Naive thymus-derived CD4-positive, alpha-beta T cell (primary cell): ENCODE measurements around the gene OSBP2. TPM values are rescaled to one million over a fixed set of nuclear protein-coding genes. Genes with fewer than 3 reads are reported as not detected.

Experiments used
- ATAC-seq: fragments of 150-1000 bp; cut with Tn5 transposase; 2 replicates; pipeline ENCODE4 v1.10.0; 2021; ENCODE audit warnings: mild to moderate bottlenecking, moderate library complexity
- CTCF ChIA-PET: fragments of 350-600 bp; sonication (Branson Sonifier 250); formaldehyde crosslinking; loops from one replicate; lab custom pipeline; 2021; ENCODE audit warnings: antibody characterized with exemption; lab: Charles Lee
- POLR2A ChIA-PET: fragments of 350-600 bp; sonication (Branson Sonifier 250); formaldehyde crosslinking; loops from one replicate; lab custom pipeline; 2021; ENCODE audit warnings: antibody characterized with exemption, inconsistent platforms; lab: Charles Lee
- DNase-seq, 9 donors: peaks; one replicate each; pipeline versions ENCODE4 v3.0.0 to v3.0.0-alpha.2; 2020 to 2022; ENCODE audit warnings: mixed read lengths in 1 of 9
- H3K27ac ChIP-seq: one replicate; pipeline ENCODE4 v1.7.0; 2013; ENCODE audit warnings: mild to moderate bottlenecking, low read depth, low read length, moderate library complexity
- H3K27me3 ChIP-seq, 2 donors: one replicate each; pipeline ENCODE4 v1.7.0; 2013; ENCODE audit warnings: low read length in 2 of 2, mild to moderate bottlenecking in 2 of 2, moderate library complexity in 2 of 2; ENCODE audit not compliant: control insufficient read depth in 2 of 2, insufficient read depth in 2 of 2
- H3K36me3 ChIP-seq, 3 experiments: 1 replicate in 2 of 3; 2 replicates in 1 of 3; pipeline ENCODE4 v1.7.0; 2013; ENCODE audit warnings: low read length in 3 of 3, mild to moderate bottlenecking in 3 of 3, moderate library complexity in 1 of 3; ENCODE audit not compliant: insufficient read depth in 3 of 3, control insufficient read depth in 2 of 3
- H3K4me1 ChIP-seq, 2 donors: one replicate each; pipeline ENCODE4 v1.7.0; 2013; ENCODE audit warnings: low read length in 2 of 2, mild to moderate bottlenecking in 2 of 2, moderate library complexity in 1 of 2; ENCODE audit not compliant: control insufficient read depth in 2 of 2, insufficient read depth in 2 of 2
- H3K4me3 ChIP-seq: 2 replicates; pipeline ENCODE4 v1.7.0; 2013; ENCODE audit warnings: mild to moderate bottlenecking, low read length
- H3K9me3 ChIP-seq, 3 experiments: 1 replicate in 2 of 3; 2 replicates in 1 of 3; pipeline ENCODE4 v1.7.0; 2013; ENCODE audit warnings: low read length in 3 of 3; ENCODE audit not compliant: control insufficient read depth in 2 of 3
- H3K27ac Mint-ChIP-seq, 9 donors: one replicate each; pipeline ENCODE4 v1.8.0; 2020 to 2022; ENCODE audit warnings: mixed read lengths in 9 of 9, mild to moderate bottlenecking in 8 of 9, moderate library complexity in 5 of 9, inconsistent platforms in 2 of 9
- H3K27me3 Mint-ChIP-seq, 5 donors: one replicate each; pipeline ENCODE4 v1.8.0; 2021 to 2022; ENCODE audit warnings: mixed read lengths in 5 of 5, mild to moderate bottlenecking in 1 of 5
- H3K36me3 Mint-ChIP-seq, 5 donors: one replicate each; pipeline ENCODE4 v1.8.0; 2020 to 2022; ENCODE audit warnings: mixed read lengths in 5 of 5, mild to moderate bottlenecking in 3 of 5, inconsistent platforms in 1 of 5
- H3K4me1 Mint-ChIP-seq, 7 donors: one replicate each; pipeline ENCODE4 v1.8.0; 2020 to 2022; ENCODE audit warnings: mixed read lengths in 7 of 7, mild to moderate bottlenecking in 3 of 7, inconsistent platforms in 1 of 7
- H3K4me3 Mint-ChIP-seq, 10 donors: one replicate each; pipeline ENCODE4 v1.8.0; 2020 to 2022; ENCODE audit warnings: mild to moderate bottlenecking in 10 of 10, mixed read lengths in 10 of 10, moderate library complexity in 6 of 10, inconsistent platforms in 2 of 10
- H3K9me3 Mint-ChIP-seq, 11 donors: one replicate each; pipeline ENCODE4 v1.8.0; 2020 to 2022; ENCODE audit warnings: mixed read lengths in 11 of 11, mild to moderate bottlenecking in 4 of 11, inconsistent platforms in 1 of 11, moderate library complexity in 1 of 11
- intact Hi-C, 2 donors: fragments of 100-400 bp; cut with micrococcal nuclease; formaldehyde crosslinking; loops; one replicate each; pipeline ENCODE4 v1.15.1; 2023
- polyA plus RNA-seq, 2 donors: library from polyadenylated mRNA; unstranded; fragments of 300-500 nt; fragmentation: Illumina TruSeq; gene quantifications; one replicate each; pipeline ENCODE4 v1.2.3, GENCODE V29; 2021
- total RNA-seq, 6 experiments: library from RNA in 5 of 6; stranded (reverse) in 5 of 6; gene quantifications; 1 replicate in 5 of 6; 2 replicates in 1 of 6; pipeline ENCODE4 v1.2.3 and lab custom pipeline; 2021 to 2026

Gene OSBP2
- total and polyA plus RNA-seq, 7 experiments from 2014 or later = 0.37 to 2.7 (median 1.8) TPM

DNA sequence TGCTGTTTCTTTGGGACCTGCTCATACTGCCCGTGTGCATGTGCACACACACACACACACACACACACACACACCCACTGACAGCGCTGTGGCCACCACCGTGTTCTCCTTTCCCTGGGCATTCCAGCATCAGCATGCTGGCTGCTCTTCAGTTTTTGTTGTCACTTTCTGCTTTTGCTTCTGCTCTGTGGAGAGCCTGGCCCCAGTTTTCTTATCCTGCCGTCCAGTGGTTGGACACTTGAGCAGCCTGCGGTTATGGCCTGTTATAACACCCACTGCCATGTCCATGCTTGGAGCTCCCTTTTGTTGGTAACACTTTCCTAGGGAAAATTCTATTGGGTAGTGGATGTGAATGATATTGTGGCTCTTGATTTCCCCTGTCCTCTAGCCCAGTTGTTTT lies 83.6 kb downstream of the OSBP2 start:
- ATAC-seq (no peak), DNase-seq (no peak)
- Mint-ChIP-seq H3K36me3 (no peaks in the 10 kb centered on the region), H3K27ac (no peak overlapping the region), H3K4me3 (no peak overlapping the region), H3K27me3 (peaks cover 0 to 5% (median 0%) of the 10 kb centered on the region in 5 donors), H3K9me3 (no peaks in the 10 kb centered on the region), H3K4me1 (peaks cover 0 to 8% (median 5%) of the 10 kb centered on the region in 7 donors)
- ChIA-PET POLR2A (no interaction called here), CTCF (no interaction called here)
- H3K4me1 ChIP-seq = no peaks in the 10 kb centered on the region
- H3K27me3 ChIP-seq = no peaks in the 10 kb centered on the region
- H3K9me3 ChIP-seq = no peaks in the 10 kb centered on the region
- intact Hi-C loops = no loop called here
- H3K36me3 ChIP-seq = no peaks in the 10 kb centered on the region
- H3K27ac ChIP-seq = no peak overlapping the region
- H3K4me3 ChIP-seq = no peak overlapping the region

DNA sequence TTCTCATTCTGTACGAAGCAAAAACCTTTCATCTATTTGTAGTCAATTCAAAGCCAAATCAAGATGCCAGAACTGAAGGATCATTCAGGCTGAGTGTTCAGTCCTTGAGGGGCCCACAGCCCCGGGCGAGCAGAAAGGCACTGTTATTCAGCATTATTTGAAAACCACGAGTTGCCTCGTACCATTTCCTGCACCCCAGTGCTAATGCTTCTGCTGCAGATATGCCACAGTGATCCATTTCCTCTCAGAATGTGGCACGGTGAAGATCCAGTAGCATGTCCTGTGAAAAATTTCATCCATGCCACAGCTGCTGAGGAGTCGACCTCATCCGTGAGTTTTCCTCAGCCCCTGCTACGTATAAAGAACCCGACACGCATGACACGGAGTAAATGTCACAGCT lies 85.4 kb downstream of the OSBP2 start:
- intact Hi-C loops = no loop called here
- H3K27ac Mint-ChIP-seq = no peak overlapping the region
- CTCF ChIA-PET = interaction anchor here (0.6 kb wide), 1 partner anchor 348 kb away, joined by 3 read pairs; no protein-coding TSS in a partner anchor

DNA sequence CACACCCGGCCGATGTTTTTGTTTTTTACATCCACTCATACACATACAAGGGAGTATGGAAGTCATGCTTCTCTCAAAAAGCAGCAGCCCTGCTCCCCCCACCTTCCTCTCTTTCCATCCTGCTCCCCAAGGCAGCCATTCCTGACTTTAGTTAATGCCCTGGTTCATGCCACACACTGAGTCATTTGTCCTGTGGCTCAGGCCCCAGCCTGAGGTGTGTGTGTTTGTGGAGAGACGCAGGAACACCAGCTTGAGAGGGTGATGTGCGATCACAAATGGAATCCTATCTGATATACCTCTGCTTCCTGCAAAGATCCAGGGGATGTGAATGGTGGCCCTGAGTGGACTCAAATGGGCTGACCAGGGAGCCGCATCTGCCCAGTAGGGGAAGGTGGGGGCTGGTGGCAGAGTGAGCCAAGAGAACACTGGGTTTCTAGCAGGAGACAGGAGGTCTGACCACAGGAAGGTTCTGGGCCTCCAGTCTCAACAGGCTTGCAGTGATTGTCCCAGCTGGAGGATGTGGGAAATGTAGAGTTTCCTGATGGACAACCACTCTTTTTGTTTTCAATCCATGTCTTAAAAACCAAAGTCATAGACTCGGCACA lies 86.7 kb downstream of the OSBP2 start:
- no peaks in the 10 kb centered on the region for H3K9me3 ChIP-seq
- intact Hi-C loops = no loop called here
- H3K27ac ChIP-seq = no peak overlapping the region
- Mint-ChIP-seq H3K36me3 (no peaks in the 10 kb centered on the region), H3K27ac (no peak overlapping the region), H3K27me3 (peaks cover 0 to 5% (median 0%) of the 10 kb centered on the region in 5 donors), H3K4me1 (peaks cover 0 to 8% (median 5%) of the 10 kb centered on the region in 7 donors), H3K9me3 (no peaks in the 10 kb centered on the region), H3K4me3 (no peak overlapping the region)
- no peaks in the 10 kb centered on the region for H3K27me3 ChIP-seq
- no peaks in the 10 kb centered on the region for H3K4me1 ChIP-seq
- ATAC-seq (no peak), DNase-seq (no peak)
- H3K4me3 ChIP-seq = no peak overlapping the region
- H3K36me3 ChIP-seq = no peaks in the 10 kb centered on the region
- POLR2A ChIA-PET = no interaction called here
- CTCF ChIA-PET = no interaction called here

More for the DNA sequence above, 85.4 kb downstream of the OSBP2 start:
- H3K4me3 Mint-ChIP-seq = no peak overlapping the region
- no peaks in the 10 kb centered on the region for H3K9me3 Mint-ChIP-seq
- Histone ChIP-seq H3K27me3 (no peaks in the 10 kb centered on the region), H3K9me3 (no peaks in the 10 kb centered on the region), H3K4me3 (no peak overlapping the region), H3K4me1 (no peaks in the 10 kb centered on the region), H3K36me3 (no peaks in the 10 kb centered on the region), H3K27ac (no peak overlapping the region)
- ATAC-seq (no peak), DNase-seq (peak in 1 of 9 donors; percentile 3)
- peaks cover 0 to 5% (median 0%) of the 10 kb centered on the region in 5 donors for H3K27me3 Mint-ChIP-seq
- H3K4me1 Mint-ChIP-seq = peaks cover 0 to 8% (median 5%) of the 10 kb centered on the region in 7 donors
- no peaks in the 10 kb centered on the region for H3K36me3 Mint-ChIP-seq
- POLR2A ChIA-PET = no interaction called here

DNA sequence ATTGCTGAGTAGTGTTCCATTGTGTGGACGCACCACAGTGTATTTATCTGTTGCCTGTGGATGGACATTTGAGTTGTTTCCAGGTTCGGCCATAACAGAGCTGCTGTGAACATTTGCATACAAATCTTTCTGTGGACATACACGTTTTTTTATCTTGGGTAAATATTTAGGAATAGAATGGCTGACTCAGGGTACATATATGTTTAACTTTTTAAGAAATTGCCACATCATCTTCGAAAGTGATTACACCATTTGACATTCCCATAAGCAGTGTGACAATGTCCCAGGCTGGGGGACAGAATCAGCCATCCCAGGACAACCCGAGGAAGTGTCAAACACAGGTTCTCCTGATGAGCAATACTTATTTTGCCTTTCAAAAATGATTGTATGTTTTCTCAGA lies 87.9 kb downstream of the OSBP2 start:
- DNase-seq (no peak), ATAC-seq (no peak)
- no peak overlapping the region for H3K4me3 ChIP-seq
- H3K27ac Mint-ChIP-seq = no peak overlapping the region
- H3K36me3 Mint-ChIP-seq = peaks cover 0 to 4% (median 0%) of the 10 kb centered on the region in 5 donors
- no peak overlapping the region for H3K4me3 Mint-ChIP-seq
- no peak overlapping the region for H3K27ac ChIP-seq
- no peaks in the 10 kb centered on the region for H3K4me1 ChIP-seq
- no peaks in the 10 kb centered on the region for H3K36me3 ChIP-seq
- CTCF ChIA-PET = no interaction called here
- H3K9me3 ChIP-seq = no peaks in the 10 kb centered on the region
- POLR2A ChIA-PET = no interaction called here
- no peaks in the 10 kb centered on the region for H3K27me3 ChIP-seq
- intact Hi-C loops = no loop called here
- peaks cover 0 to 8% (median 5%) of the 10 kb centered on the region in 7 donors for H3K4me1 Mint-ChIP-seq
- no peaks in the 10 kb centered on the region for H3K9me3 Mint-ChIP-seq
- H3K27me3 Mint-ChIP-seq = peaks cover 0 to 5% (median 0%) of the 10 kb centered on the region in 5 donors

DNA sequence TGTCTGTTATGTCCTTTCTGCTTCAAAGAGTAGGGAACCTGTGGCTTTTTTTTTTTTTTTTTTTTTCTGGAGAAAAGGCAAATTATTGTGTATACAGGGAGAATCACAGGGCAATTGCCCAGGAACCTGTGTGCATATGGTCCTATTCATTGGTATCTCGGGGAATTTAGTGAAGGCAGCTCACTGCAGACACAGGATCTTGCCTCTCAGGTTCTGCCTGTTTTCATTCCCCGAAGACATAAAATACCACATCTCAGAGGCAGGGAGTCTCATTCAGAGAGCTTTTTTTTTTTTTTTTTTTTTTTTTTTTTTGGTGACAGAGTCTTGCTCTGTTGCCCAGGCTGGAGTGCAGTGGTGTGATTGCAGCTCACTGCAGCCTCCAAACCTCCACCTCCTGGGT lies 88.3 kb downstream of the OSBP2 start:
- no peak overlapping the region for H3K27ac Mint-ChIP-seq
- DNase-seq (no peak), ATAC-seq (no peak)
- no peaks in the 10 kb centered on the region for H3K27me3 ChIP-seq
- CTCF ChIA-PET = no interaction called here
- peaks cover 0 to 4% (median 0%) of the 10 kb centered on the region in 5 donors for H3K36me3 Mint-ChIP-seq
- intact Hi-C loops = no loop called here
- peaks cover 0 to 5% (median 0%) of the 10 kb centered on the region in 5 donors for H3K27me3 Mint-ChIP-seq
- H3K4me3 Mint-ChIP-seq = no peak overlapping the region
- no peak overlapping the region for H3K27ac ChIP-seq
- POLR2A ChIA-PET = no interaction called here
- H3K4me1 ChIP-seq = no peaks in the 10 kb centered on the region
- H3K9me3 Mint-ChIP-seq = no peaks in the 10 kb centered on the region
- no peaks in the 10 kb centered on the region for H3K36me3 ChIP-seq
- H3K4me1 Mint-ChIP-seq = peaks cover 0 to 8% (median 5%) of the 10 kb centered on the region in 7 donors
- H3K4me3 ChIP-seq = no peak overlapping the region
- no peaks in the 10 kb centered on the region for H3K9me3 ChIP-seq

DNA sequence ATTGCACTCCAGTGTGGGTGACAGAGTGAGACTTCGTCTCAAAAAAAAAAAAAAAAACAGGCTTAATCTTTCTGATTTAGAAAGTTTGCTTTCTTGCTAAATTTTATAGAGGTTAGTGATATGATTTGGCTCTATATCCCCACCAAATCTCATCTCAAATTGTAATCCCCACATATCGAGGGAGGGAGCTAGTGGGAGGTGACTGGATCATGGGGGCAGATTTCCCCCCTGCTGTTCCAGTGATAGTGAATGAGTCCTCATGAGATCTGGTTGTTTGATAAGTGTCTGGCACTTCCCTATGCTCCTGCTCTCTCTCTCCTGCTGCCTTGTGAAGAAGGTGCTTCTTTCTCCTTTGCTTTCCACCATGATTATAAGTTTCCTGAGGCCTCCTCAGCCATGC lies 90.9 kb downstream of the OSBP2 start:
- DNase-seq (no peak), ATAC-seq (no peak)
- intact Hi-C loops = no loop called here
- no peaks in the 10 kb centered on the region for H3K4me1 Mint-ChIP-seq
- H3K4me1 ChIP-seq = no peaks in the 10 kb centered on the region
- H3K36me3 ChIP-seq = no peaks in the 10 kb centered on the region
- no peaks in the 10 kb centered on the region for H3K27me3 ChIP-seq
- H3K9me3 Mint-ChIP-seq = no peaks in the 10 kb centered on the region
- H3K36me3 Mint-ChIP-seq = peaks cover 0 to 4% (median 0%) of the 10 kb centered on the region in 5 donors
- H3K4me3 ChIP-seq = no peak overlapping the region
- peaks cover 0 to 2% (median 0%) of the 10 kb centered on the region in 5 donors for H3K27me3 Mint-ChIP-seq
- ChIA-PET CTCF (no interaction called here), POLR2A (no interaction called here)
- H3K27ac ChIP-seq = no peak overlapping the region
- no peak overlapping the region for H3K27ac Mint-ChIP-seq
- no peaks in the 10 kb centered on the region for H3K9me3 ChIP-seq
- H3K4me3 Mint-ChIP-seq = no peak overlapping the region

DNA sequence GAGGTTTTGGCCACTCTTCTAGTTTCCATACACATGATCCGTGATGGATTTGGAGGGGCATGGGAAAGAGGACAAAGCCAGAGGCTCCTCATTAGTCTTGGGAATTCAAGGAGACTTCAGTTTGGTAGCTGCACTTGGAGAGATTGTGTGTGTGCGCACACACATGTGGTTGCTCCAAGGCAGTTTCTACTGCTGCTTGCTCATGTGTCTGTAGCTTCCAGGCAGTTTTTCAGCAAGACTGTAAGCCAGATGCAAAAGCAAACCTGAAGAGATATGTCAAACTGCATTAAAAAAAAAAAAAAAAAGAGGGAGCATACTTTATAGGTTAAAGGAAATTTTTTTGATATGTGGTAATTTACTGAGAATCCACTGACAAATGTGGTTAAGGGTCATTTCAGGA lies 95.7 kb downstream of the OSBP2 start:
- H3K4me1 ChIP-seq = no peaks in the 10 kb centered on the region
- Mint-ChIP-seq H3K27me3 (peaks cover 0 to 2% (median 0%) of the 10 kb centered on the region in 5 donors), H3K27ac (no peak overlapping the region), H3K4me3 (no peak overlapping the region), H3K4me1 (no peaks in the 10 kb centered on the region), H3K36me3 (peaks cover 0 to 9% (median 0%) of the 10 kb centered on the region in 5 donors), H3K9me3 (peaks cover 0 to 10% (median 0%) of the 10 kb centered on the region in 11 donors)
- no peaks in the 10 kb centered on the region for H3K9me3 ChIP-seq
- CTCF ChIA-PET = interaction anchor here (1.2 kb wide), 1 partner anchor 10 kb away, joined by 3 read pairs; no protein-coding TSS in a partner anchor
- no peak for DNase-seq
- no peaks in the 10 kb centered on the region for H3K27me3 ChIP-seq
- no peak for ATAC-seq
- no peak overlapping the region for H3K4me3 ChIP-seq
- intact Hi-C loops = no loop called here
- H3K27ac ChIP-seq = no peak overlapping the region
- H3K36me3 ChIP-seq = no peaks in the 10 kb centered on the region
- POLR2A ChIA-PET = no interaction called here
